CD14-positive monocyte (primary cell): Measurements from ENCODE around the gene INTS3. TPM values are rescaled to one million over a fixed set of nuclear protein-coding genes. Genes with fewer than 3 reads are reported as not detected.

Experiments used
- DNase-seq, 3 donors: peaks; one replicate each; pipeline ENCODE4 v3.0.0-alpha.2; 2011 to 2022
- H2AFZ ChIP-seq: 2 replicates; pipeline ENCODE4 v1.6.0; 2012; ENCODE audit warnings: mild to moderate bottlenecking, low read depth, low read length, inconsistent platforms; ENCODE audit not compliant: insufficient read depth, poor library complexity, severe bottlenecking
- H3K27ac ChIP-seq, 2 donors: 1 replicate in 1 of 2; 2 replicates in 1 of 2; pipeline ENCODE4 v1.5.1; 2012 to 2013; ENCODE audit warnings: low read length in 2 of 2, control low read depth in 1 of 2, inconsistent platforms in 1 of 2, low read depth in 1 of 2, mild to moderate bottlenecking in 1 of 2
- H3K27me3 ChIP-seq, 2 donors: one replicate each; pipeline versions ENCODE4 v1.6.0 to v1.6.1; 2011 to 2013; ENCODE audit warnings: low read length in 2 of 2; ENCODE audit not compliant: control insufficient read depth in 2 of 2, insufficient read depth in 2 of 2
- H3K36me3 ChIP-seq, 2 donors: replicated peaks in 1 of 2; 1 replicate in 1 of 2; 2 replicates in 1 of 2; pipeline versions ENCODE4 v1.5.1 to v1.6.1; 2012 to 2013; ENCODE audit warnings: low read length in 2 of 2, control low read depth in 1 of 2, inconsistent platforms in 1 of 2, mild to moderate bottlenecking in 1 of 2; ENCODE audit not compliant: insufficient read depth in 2 of 2, control insufficient read depth in 1 of 2
- H3K4me1 ChIP-seq, 2 donors: 1 replicate in 1 of 2; 2 replicates in 1 of 2; pipeline versions ENCODE4 v1.5.1 to v1.6.1; 2012 to 2013; ENCODE audit warnings: low read length in 2 of 2, control low read depth in 1 of 2, inconsistent platforms in 1 of 2, mild to moderate bottlenecking in 1 of 2, moderate library complexity in 1 of 2; ENCODE audit not compliant: insufficient read depth in 2 of 2, control insufficient read depth in 1 of 2
- H3K4me2 ChIP-seq: replicated peaks from 2 replicates; pipeline ENCODE3; 2012; ENCODE audit warnings: low read length, moderate library complexity, mild to moderate bottlenecking; ENCODE audit not compliant: poor library complexity, severe bottlenecking; ENCODE audit errors: extremely low read depth
- H3K4me3 ChIP-seq, 3 experiments: fragments of 200-600 bp in 1 of 3; sonication (generic) in 1 of 3; replicated peaks in 1 of 3; 1 replicate in 2 of 3; 2 replicates in 1 of 3; pipeline ENCODE4 v1.5.1; 2011 to 2013; ENCODE audit warnings: low read length in 3 of 3, mild to moderate bottlenecking in 3 of 3, control low read depth in 2 of 3, low read depth in 2 of 3, inconsistent platforms in 1 of 3, moderate library complexity in 1 of 3
- H3K79me2 ChIP-seq: 2 replicates; pipeline ENCODE4 v1.6.0; 2012; ENCODE audit warnings: mild to moderate bottlenecking, control low read depth, inconsistent platforms, low read length, moderate library complexity; ENCODE audit not compliant: insufficient read depth
- H3K9ac ChIP-seq: 2 replicates; pipeline ENCODE4 v1.6.0; 2017; ENCODE audit warnings: low read length, mild to moderate bottlenecking; ENCODE audit not compliant: insufficient read depth, poor library complexity, severe bottlenecking
- H3K9me3 ChIP-seq, 2 donors: replicated peaks in 1 of 2; 1 replicate in 1 of 2; 2 replicates in 1 of 2; pipeline versions ENCODE4 v1.5.1 to v1.6.1; 2012 to 2013; ENCODE audit warnings: low read length in 2 of 2, control low read depth in 1 of 2; ENCODE audit not compliant: control insufficient read depth in 1 of 2, insufficient read depth in 1 of 2
- H4K20me1 ChIP-seq: 2 replicates; pipeline ENCODE4 v1.6.0; 2012; ENCODE audit warnings: mild to moderate bottlenecking, low read length, control low read depth, moderate library complexity; ENCODE audit not compliant: insufficient read depth
- H3K27ac Mint-ChIP-seq, 7 donors: one replicate each; pipeline ENCODE4 v1.8.0; 2020; ENCODE audit warnings: mild to moderate bottlenecking in 7 of 7, mixed read lengths in 7 of 7, moderate library complexity in 6 of 7, inconsistent platforms in 2 of 7
- H3K27me3 Mint-ChIP-seq, 3 donors: one replicate each; pipeline ENCODE4 v1.8.0; 2021 to 2022; ENCODE audit warnings: low read depth in 3 of 3, mild to moderate bottlenecking in 3 of 3, mixed read lengths in 3 of 3, moderate library complexity in 3 of 3, inconsistent platforms in 1 of 3
- H3K36me3 Mint-ChIP-seq, 2 donors: one replicate each; pipeline ENCODE4 v1.8.0; 2020; ENCODE audit warnings: mixed read lengths in 2 of 2, inconsistent platforms in 1 of 2, mild to moderate bottlenecking in 1 of 2
- H3K4me1 Mint-ChIP-seq: one replicate; pipeline ENCODE4 v1.8.0; 2020; ENCODE audit warnings: mild to moderate bottlenecking, mixed read lengths
- H3K4me3 Mint-ChIP-seq, 2 donors: one replicate each; pipeline ENCODE4 v1.8.0; 2020; ENCODE audit warnings: mild to moderate bottlenecking in 2 of 2, mixed read lengths in 2 of 2, moderate library complexity in 1 of 2
- H3K9me3 Mint-ChIP-seq, 7 donors: one replicate each; pipeline ENCODE4 v1.8.0; 2020 to 2022; ENCODE audit warnings: mixed read lengths in 7 of 7, mild to moderate bottlenecking in 6 of 7, moderate library complexity in 6 of 7, inconsistent platforms in 2 of 7
- CTCF ChIP-seq: fragments of 200-600 bp; IDR thresholded peaks from one replicate; pipeline ENCODE4 v1.8.0; 2022; ENCODE audit warnings: antibody characterized with exemption, mild to moderate bottlenecking
- WGBS: methylation state at CpG from one replicate; pipeline ENCODE4 v1.1.5; 2013; ENCODE audit warnings: missing lambda C conversion rate; ENCODE audit not compliant: insufficient coverage; 5-methylcytosine and 5-hydroxymethylcytosine counted together
- intact Hi-C, 2 donors: fragments of 100-400 bp; cut with micrococcal nuclease; formaldehyde crosslinking; loops; one replicate each; pipeline versions ENCODE4 v1.15.0 to v1.15.1; 2023
- polyA plus RNA-seq, 3 donors: library from polyadenylated mRNA; depleted of rRNA in 1 of 3; unstranded in 2 of 3; stranded (reverse) in 1 of 3; fragments of 300-500 nt in 2 of 3; fragments of >200 nt in 1 of 3; fragmentation: Illumina TruSeq in 2 of 3; gene quantifications; 1 replicate in 2 of 3; 2 replicates in 1 of 3; pipeline ENCODE4 v1.2.3, GENCODE V29; 2012 to 2021

INTS3 gene
- polyA plus RNA-seq, 3 donors, result 9.2 to 76.9 (median 15.9) TPM

DNA sequence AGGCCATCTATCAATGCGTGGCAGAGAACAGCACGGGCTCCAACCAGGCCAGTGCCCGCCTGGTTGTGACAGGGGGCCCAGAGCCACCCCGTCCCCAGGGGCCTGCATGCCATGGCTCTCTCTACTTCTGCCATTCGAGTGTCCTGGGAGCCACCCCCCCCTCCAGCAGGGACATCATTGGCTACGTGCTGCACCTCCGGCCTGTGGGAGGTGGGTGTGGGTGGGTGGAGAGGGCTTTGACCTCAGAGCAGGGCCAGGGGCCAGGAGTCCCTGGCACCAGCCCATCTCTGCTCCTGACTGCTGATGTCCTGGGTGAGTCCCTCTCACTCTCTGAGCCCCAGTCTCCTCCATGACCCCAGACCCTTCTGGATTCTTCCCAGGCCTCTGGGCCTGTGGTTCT is 72.7 kb downstream of the INTS3 start:
- Histone ChIP-seq H3K27me3 (no peaks in the 10 kb centered on the region), H3K9ac (no peak overlapping the region), H3K9me3 (no peaks in the 10 kb centered on the region), H3K4me3 (no peak overlapping the region), H3K4me2 (no peak overlapping the region), H3K36me3 (peaks cover 0 to 2% of the 10 kb centered on the region in 2 donors), H3K79me2 (no peaks in the 10 kb centered on the region), H3K4me1 (peaks cover 31% of the 10 kb centered on the region in 2 donors), H4K20me1 (no peaks in the 10 kb centered on the region), H2AFZ (no peak overlapping the region), H3K27ac (no peak overlapping the region)
- Mint-ChIP-seq H3K36me3 (peaks cover 30 to 35% of the 10 kb centered on the region in 2 donors), H3K27me3 (peaks cover 0 to 7% (median 1%) of the 10 kb centered on the region in 3 donors), H3K4me3 (no peak overlapping the region), H3K9me3 (peaks cover 0 to 3% (median 0%) of the 10 kb centered on the region in 7 donors), H3K4me1 (peaks cover 38% of the 10 kb centered on the region), H3K27ac (peak overlapping the region in 3 of 7 donors; percentile 12 to 81 (median 40))
- intact Hi-C loops, result loop anchor here in 1 of 2 donors (5.0 kb wide), 1 partner anchor 52 kb away; no protein-coding TSS in a partner anchor
- TF ChIP-seq CTCF, result no peak
- no peak for DNase-seq
- 96% methylated on average over 3 of the region's 7 CpGs for WGBS

DNA sequence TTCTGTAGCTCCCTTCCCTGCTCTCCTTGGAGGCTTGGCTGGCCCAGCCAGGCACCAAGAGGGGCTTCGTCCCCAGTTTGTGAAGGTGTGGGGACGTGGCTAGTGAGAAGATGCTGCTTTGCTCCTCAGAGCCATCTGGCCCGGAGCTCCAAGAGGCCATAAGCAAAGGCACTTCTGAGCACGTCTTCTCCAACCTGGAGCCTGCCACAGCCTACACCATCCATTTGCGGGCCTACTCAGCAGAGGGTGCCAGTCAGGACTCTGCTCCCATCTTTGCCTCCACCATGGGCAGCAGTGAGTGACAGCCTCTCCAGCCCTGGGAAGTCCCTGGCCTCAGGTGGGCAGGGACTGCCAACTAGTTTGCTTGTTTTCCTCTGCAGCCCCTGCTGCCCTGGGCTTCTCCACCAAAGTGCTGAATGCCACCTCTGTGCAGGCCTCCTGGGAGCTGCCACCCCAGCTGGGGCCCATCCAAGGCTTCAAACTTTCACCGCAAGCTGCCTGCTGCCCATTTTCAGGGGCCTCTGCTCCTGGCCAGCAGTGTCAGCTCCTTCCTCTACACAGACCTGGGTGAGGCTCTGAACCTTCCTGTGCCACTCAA is 73.3 kb downstream of the INTS3 start:
- 96% methylated on average over 6 of the region's 6 CpGs for WGBS
- Mint-ChIP-seq H3K4me3 (no peak overlapping the region), H3K27ac (peak overlapping the region in 4 of 7 donors; percentile 12 to 81 (median 58)), H3K9me3 (peaks cover 0 to 3% (median 0%) of the 10 kb centered on the region in 7 donors), H3K27me3 (peaks cover 0 to 7% (median 1%) of the 10 kb centered on the region in 3 donors), H3K36me3 (peaks cover 30 to 35% of the 10 kb centered on the region in 2 donors), H3K4me1 (peaks cover 44% of the 10 kb centered on the region)
- H3K79me2 ChIP-seq, result no peaks in the 10 kb centered on the region
- no peaks in the 10 kb centered on the region for H4K20me1 ChIP-seq
- H3K9me3 ChIP-seq, result no peaks in the 10 kb centered on the region
- H3K27ac ChIP-seq, result no peak overlapping the region
- H3K27me3 ChIP-seq, result no peaks in the 10 kb centered on the region
- H3K36me3 ChIP-seq, result peaks cover 0 to 2% of the 10 kb centered on the region in 2 donors
- H2AFZ ChIP-seq, result no peak overlapping the region
- no peak for TF ChIP-seq CTCF
- peaks cover 37 to 38% of the 10 kb centered on the region in 2 donors for H3K4me1 ChIP-seq
- no peak overlapping the region for H3K4me2 ChIP-seq
- no peak overlapping the region for H3K9ac ChIP-seq
- no peak overlapping the region for H3K4me3 ChIP-seq
- intact Hi-C loops, result loop anchor here in 1 of 2 donors (5.0 kb wide), 1 partner anchor 51 kb away; no protein-coding TSS in a partner anchor
- DNase-seq, result no peak
